GM19035 (cell line): ENCODE measurements around the gene DPEP1.

Experiments
- ATAC-seq: cut with Tn5 transposase; IDR thresholded peaks from one replicate; pipeline ENCODE4 v1.9.1; 2021; ENCODE audit not compliant: unreplicated experiment

The DPEP1 gene

DNA sequence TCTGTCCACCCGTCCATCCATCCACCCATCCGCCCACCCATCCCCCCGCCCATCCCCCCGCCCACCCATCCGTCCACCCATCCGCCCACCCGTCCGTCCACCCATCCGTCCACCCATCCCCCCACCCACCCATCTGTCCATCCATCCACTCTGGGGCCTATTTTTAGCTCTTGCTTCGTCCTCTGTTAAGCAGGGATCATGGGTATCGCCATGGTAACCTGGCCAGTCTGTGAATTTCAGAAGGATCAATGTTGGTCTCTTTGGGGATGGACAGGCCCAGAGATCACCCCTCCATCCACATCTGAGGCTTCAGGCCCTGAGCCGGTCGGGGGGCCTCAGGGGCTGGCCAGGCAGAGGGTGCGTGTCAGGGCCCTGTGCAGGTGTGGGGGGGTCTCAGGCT, 15.2 kb upstream of the DPEP1 start:
- ATAC-seq, result no peak

DNA sequence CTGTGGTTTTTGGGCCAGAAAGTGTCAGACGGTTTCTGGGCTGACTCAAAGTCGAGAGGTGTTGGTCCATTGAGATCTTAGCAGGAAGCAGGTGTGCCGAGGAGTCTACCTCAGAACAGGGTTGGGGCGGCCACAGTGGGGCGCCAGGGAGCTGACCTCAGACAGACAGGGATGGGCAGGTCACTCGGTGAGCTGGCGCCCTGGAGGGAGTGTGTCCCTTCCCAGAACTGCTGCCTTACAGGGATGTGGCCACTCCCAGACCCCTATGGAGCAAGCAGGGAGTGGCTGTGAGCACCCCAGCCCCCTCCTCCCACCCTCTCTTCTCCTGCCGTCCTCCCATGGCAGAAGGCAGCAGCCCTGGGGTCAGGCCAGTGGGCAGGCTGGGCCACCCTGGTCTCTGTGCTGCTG, 14.0 kb upstream of the DPEP1 start:
- no peak for ATAC-seq

DNA sequence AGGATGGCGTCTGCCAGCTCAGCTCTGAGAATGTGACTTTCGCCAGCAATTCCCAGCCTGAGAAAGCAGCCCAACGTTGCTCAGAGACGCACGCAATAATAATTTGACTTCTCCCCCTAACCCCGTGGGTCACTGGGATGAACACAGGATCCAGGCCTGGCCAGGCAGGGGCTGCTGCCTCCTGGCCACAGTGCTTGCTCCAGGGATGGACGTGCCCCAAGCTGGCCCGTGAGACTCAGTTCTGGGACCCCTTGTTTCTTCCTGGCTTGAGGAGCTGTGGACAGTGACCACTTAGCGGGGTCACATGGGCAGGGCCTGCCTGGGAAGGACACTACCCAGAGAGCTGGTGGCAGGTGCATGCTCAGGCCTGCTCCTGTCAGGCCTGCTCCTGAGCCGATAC, 13.5 kb upstream of the DPEP1 start:
- no peak for ATAC-seq

DNA sequence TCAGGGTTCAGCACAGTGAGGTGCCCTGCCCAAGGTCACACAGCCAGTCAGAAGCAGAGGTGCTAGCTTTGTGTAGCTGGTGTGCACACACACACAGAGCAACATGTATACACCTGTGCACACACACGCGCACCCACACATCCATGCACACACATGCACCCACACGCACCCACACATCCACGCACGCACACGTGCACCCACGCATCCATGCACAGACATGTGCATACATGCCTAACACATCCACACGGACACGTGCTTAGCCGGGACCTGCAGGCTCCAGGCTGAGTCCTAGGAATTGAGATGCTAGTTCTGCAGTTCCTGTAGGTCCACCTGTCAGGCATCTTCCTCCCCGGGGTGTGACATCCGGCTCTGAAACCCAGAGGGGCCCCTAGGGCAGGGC, 13.0 kb upstream of the DPEP1 start:
- ATAC-seq, result no peak

DNA sequence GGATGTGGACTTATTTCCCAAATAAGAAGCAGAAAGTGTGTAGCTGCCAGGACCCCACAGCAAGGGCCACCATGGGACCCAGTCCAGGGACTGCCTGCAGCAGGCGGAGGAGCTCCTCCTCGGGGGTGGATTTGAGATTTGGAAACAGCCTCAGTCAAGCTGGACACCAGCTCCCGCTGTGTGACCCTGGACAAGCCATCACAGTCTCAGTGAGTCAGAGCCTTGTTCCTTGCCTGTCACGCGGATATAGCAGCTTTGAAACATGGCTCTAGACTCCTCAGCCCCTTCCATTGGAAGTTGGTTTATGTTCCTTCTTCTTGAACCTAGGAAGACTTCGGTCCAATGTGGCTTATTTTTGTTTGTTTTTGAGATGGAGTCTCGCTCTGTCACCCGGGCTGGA, 12.5 kb upstream of the DPEP1 start:
- ATAC-seq, result no peak

DNA sequence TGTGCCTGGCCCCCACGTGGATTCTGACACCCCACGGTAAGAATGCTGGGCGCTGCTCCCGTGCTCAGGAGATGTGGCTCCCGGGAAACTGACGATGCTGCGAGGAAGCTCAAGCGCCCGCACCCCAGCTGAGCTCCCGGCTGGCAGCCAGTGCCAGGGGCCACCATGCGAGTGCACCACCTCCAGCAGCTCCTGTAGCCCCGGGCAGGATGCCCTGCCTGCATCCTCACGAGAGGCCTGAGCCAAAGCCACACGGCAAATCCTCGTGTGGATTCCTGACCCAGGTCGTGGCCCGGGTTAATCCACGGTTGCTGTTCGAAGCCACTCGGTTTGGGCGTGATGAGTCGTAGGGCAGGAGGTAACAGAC, 11.6 kb upstream of the DPEP1 start:
- no peak for ATAC-seq

DNA sequence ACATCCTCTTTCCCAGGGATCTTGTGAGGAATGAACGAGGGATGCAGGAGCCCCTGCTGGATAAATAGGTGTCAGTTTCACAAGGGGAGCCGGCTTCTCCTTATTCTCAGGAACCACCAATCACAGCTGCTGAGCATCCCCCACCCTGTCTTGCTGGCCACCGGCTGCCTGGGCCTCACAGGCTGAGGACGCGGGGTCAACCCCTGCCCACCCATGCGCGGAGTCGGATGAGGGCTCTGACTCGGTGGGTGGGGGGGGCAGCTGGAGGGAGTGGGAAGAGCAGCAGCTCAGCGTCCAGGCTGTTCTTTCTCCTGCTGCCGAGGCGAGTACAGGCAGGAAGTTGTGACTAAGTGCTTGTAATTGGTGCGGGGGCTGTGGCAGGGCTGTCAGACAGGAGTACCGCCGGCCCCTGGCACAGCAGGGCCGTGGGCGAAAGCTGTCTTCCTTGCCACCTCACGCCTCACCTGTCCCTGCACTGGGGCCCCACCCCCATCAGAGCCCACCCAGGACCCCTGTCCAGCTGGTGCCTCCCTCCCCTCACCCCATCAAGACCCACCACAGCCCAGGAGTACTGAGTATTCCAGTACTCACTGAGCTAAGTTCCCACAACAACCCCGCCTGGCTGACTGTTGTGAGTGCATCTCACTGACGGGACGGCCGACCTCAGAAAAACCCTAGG, 11.0 kb upstream of the DPEP1 start:
- ATAC-seq, result no peak

DNA sequence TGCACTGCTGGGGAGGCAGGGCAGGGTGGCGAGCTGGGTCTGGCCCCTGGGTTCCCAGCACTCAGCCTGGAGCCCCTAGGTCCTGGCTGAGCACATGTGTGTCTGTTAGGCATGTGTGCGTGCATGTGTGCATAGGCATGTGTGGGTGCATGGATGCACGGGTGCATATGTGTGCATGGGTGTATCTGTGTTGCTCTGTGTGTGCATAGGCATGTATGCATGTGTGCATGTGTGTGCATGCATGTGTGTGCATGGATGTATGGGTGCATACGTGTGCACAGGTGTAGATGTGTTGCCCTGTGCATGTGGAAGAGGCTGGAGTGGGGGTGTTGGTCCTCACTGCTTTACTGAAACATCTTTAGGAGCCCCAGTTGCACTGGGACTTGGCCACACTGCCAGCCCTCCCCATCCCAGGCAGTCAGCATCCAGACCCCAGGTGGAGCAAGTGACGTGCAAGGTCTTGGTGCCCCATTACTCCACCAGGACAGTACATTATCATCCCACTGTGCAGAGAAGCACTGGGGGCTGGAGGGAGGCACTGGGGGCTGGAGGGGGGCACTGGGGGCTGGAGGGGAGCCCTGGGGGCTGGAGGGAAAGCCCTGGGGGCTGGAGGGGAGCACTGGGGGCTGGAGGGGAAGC, 10.4 kb upstream of the DPEP1 start:
- ATAC-seq, result no peak

DNA sequence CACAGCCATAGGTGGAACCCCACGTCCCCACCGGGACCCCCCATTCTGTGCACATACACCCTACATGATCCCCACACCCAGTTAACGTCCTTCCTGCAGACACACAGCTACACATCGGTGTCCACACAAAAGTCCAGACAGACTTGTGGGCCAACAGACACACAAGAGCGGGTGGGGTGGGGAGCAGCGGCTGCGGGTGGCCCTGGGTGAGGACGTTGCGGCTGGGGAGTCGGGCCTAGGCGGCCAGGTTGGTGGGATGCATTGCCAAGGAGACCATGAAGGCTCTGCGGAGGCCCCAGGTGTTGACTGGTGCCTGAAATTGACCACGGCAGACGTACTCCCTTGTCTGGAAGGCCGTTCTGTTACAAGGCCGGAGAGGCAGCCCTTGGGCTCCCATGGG, 8.7 kb upstream of the DPEP1 start:
- ATAC-seq, result no peak

DNA sequence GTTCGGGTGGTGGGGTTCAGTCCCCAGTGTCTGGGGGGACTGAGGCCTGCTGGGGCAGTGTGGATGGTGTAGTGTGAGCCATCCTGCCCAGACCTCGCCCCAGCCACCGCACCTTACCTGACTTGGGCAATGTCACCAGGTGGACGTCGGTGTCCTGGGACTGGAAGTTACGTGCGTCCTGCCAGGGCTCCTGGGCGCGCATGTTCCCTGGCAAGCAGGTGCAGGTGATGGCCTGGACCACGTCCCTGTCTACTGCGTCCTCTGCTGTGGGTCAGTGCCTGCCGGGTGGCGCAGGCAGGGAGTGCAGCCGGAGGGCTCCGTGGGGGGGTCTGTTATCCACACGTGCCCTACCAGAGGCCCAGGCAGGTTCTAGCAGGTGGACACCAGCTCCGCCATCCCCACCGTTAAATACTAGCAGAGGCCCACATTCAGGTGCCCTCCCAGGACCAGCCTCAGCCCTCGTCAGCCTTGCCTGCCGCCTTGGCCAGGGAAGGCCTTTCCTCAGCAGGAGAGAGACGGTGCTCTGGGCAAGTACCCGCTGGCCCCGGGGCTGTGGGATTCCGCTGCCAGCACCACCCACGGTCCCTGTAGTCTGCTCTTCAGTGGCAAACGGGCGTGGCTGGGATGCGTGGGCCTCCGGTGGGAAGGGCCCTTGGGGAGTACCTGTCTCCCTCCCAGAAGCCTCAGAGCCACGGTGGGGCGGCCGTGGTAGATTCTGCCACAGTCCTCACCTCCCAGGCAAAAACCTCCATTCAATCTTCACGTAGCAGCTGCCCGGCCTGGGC, 8.1 kb upstream of the DPEP1 start:
- ATAC-seq, result no peak

DNA sequence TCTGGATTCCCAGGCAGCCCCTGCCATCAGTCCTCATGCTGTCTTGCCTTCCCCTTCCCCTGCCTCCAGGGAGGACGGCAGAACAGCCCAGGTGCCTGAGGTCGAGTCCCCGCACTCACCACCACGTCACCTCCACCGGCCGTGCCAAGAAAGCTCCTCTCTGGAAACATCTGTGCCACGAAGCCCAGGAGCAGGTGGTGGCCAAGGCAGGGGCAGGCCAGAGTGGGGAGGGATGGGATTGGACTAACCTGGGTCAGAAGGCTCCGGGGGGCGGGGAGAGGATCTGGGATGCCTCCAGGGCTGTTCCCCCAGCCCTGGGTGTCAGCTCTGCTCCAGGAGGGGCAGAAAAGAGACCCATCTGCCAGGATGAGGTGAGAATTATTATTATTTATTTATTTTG, 7.4 kb upstream of the DPEP1 start:
- no peak for ATAC-seq

DNA sequence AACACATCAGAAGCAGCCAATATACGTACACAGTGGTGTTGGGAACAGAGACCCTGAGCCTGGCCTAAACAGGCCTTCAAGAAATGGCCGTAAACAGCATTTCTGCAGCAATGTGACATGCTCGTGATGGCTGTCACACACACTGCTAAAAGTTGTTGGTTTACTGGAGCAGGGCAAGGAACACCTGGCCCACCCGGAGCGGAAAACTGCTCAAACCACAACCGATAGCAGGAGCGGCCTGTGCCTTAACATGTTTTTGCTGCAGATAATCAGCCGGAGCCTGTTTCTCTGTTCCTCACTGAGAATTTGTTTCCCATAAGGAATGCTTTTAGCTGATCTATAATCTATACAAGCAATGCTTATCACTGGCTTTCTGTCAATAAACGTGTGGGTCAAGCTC, 6.0 kb upstream of the DPEP1 start:
- no peak for ATAC-seq

DNA sequence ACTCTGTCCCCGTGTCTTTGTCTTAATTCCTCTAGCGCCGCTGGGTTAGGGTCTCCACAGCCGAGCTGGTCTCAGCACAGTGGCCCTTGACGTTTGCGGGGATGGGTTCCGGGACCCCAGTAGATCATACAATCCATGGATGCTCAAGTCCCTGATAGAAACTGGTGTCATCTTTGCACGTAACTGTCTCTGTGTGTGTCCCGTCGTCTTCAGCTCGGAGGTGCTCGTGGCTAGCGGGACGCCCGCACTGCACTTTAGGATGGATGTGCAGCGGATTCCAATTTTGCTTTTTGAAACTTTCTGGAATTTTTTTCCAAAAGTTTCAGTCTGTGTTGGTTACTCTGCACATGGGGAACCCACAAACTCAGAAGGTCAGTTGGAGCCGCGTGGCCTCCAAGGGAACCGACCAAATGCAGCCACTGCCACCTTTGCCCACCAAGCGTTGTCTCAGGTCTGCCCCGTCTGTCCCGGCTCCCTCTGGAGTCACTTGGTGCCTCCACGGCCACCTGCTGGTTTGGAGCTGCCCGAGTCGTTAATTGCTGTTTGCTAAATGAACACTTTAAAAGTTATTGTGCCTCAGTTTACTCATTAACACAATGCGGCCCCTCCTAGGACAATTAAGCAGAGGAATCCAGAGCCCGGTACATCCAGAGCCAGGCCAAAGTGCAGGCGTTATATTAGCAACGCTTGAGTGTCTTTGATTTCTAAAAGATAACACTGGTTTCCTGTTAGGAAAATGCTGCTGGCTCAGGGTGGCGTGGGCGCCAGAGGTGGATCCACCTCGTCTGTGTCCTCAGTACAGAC, 5.3 kb upstream of the DPEP1 start:
- no peak for ATAC-seq

DNA sequence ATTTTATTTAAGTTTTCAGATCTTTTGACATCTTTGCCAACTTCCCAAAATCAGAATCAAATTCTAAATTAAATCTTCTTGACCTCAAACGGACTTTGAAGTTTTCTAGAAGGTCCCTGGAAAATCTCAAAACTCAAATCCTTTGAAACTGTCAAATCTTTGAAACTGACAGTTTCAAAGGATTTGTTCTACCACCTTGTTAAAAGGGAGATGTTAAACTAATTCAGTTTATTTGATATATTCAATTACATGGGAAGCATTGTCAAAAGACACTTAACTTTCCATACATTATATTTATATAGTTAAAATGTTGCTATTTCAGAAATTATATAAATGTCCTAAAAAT, 3.4 kb upstream of the DPEP1 start:
- ATAC-seq, result no peak

DNA sequence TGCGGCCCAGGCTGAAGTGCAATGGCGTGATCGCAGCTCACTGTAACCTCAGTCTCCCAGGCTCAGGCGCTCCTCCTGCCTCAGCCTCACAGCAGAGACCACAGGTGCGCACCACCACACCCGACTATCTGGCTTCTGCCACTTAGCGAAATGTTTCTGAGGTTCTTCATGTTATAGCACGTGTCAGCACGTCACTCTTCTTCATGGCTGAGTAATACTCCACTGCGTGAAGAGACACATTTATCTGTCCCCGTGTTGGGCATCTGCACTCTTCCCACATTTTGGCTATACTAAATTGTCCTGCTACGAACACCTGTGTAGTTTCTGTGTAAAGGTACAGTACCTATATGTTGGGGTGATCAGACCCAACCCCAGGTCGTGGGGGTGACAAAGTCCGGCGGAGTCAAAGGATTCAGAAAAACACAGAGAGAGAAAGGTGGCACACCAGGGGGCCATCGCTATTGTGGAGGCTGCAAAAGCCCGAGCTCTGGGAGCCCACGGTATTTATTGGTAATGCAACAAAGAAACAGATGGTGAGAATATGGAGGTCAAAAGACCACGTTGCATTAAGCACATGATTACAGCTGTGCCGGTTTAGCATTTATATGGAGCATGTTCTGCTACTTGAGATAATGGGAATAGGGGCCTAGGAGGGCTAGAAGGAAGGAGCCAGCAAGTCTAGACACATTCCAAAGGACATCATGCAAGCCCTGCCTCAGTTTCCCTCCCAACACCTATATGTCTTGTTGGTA, 851 bp upstream of the DPEP1 start:
- no peak for ATAC-seq

DNA sequence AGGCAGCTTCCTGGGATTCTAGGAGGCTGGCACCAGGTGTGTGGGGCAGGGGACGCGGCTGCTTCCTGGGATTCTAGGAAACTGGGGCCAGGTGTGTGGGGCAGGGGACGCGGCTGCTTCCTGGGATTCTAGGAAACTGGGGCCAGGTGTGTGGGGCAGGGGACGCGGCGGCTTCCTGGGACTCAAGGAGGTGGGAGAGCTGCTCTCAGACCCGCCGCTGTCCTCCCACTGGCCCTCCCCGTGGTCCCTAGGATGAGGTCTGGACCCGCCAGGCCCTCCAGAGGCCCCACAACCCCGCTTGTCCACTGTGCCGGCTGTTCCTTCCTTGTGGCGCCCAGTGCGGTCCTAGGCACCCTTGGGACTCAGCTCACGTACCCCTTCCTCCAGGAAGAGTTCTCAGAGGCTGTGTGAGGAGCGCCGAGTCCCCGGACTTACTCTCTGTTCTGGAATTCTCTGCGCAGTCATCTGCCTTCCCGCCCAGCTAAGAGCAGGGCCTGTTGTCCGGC, 565 bp downstream of the DPEP1 start:
- ATAC-seq, result no peak

DNA sequence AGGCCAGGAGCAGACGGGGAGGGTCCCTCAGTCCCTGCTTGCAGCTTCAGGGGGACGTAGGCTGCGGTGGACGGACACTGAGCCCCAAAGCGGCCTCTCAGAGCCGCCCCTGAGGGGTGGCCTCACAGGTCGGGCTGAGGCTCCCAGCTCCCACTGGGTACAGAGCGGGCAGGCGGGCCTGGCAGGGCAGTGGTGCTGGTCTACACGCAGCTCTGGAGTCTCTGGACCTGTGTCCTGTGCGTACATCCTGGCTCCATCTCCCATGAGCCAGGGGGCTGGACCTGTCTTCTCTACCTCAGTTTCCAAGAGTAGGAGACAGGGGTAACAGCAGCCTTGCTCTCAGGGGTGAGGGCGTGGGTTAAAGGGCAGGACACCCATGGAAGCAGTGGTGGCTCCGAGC, 1.7 kb downstream of the DPEP1 start:
- ATAC-seq, result no peak

DNA sequence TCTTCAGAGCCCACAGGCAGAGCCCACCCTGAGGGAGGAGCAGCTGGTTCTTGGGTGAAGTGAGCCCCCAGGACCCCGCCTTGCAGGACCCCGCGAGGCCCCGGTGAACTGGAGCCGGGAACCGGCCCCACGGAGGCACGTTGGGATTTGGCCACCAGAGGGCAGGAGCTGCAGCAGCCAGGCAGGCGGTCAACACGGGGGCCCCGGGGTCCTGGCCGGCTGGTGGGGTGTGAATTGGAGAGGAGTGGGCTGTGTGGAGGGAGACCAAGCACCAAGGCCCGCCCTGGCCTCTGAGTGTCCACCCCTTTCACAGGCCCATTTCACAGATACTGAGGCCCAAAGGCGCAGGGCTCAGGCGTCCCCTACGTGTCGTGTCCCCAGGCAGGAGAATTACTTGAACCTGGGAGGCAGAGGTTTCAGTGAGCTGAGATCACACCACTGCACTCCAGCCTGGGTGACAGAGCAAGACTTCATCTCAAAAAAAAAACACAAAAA, 2.2 kb downstream of the DPEP1 start:
- no peak for ATAC-seq

DNA sequence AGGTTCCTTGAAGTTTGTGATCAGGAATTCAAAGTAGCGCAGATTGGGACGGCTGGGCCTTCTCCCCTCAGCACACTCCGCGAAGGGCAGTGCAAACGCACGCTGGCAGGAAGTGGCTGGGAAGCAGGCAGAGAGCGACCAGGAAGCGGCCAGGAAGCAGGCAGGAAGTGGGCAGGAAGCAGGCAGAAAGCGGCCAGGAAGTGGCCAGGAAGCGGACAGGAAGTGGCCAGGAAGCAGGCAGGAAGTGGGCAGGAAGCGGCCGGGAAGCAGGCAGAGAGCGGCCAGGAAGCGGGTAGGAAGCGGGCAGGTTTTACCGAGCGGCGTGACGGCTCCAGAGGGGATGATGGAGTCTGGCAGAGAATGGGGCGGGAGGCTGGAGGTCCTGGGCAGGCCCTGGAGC, 3.2 kb downstream of the DPEP1 start:
- no peak for ATAC-seq

DNA sequence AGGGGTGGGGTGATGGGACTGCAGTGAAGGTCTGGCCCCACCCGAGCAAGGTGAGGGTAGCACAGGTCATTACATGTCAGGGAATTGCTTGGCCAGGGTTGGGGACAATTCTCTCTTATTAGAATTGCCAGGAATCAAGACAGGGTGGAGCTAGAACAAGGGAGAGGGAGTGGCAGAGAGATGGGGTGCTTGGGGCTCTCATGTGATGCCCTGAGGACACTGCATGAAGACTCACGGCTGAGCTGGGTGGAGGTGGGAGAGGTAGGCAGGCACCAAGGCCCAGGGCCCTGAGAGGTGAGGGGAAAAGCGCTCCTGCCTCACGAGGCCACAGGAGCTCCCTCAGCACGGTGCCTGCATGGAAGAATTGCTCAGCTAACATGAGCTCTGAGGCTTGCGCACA, 3.6 kb downstream of the DPEP1 start:
- ATAC-seq, result no peak
